ENCODE measurements around the gene AAR2.
A peak's percentile ranks its signal among the peaks of the same experiment; 100 is the strongest.

Gene AAR2

DNA sequence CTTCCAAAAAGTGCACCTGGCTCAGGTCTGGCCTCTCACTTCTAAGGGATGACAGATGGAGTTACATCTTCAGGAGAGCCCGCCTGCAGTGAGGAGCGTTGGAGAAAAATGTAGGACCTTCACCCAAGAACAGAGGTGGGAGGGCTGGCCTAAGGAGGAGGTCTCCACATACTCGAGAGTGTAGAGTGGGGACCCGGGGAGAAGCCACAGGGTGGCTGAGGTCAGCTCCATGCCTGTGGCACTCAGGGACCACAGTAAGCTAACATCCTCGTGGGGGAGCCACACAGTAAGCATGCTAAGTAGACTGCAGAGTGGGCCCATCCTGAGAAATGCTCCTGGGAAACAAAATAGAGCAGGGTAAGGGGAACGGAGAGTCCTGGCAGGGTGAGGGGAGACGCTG, 24.0 kb downstream of the AAR2 start:
- DNase-seq (ENCODE audit: low read depth, low spot score), result no peak

DNA sequence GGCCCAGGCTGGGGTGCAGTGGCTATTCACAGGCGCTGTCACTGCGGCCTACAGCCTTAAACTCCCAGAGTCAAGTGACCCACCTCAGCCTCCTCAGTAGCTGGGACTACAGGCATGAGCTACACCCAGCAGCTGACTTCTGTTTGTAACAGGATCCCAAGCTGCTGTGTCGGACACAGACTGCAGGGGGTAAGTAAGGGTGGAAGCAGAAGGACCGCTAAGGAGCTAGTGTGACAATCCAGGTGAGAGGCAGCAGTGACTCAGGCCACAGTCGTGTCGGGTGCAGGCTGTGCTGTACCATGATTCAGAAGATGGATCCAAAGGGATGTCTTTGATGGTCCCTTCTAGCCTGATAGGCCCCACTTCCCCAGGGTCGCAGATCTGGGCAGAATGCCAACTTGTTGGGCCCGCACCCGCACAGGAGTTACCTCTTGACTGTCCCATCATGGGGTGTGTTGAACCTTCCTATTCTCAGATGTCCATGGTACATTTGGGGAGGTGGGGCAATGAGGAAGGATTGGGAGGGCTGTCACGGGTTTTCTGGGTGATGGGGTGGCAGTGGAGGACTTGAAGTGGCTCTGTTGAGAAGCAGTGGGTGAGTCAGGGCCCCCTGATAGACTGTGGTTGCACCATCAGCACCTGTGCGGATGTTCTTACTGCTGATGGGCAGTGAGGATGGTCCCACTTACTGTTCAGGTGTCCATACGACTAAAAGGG, 25.3 kb downstream of the AAR2 start:
- DNase-seq (ENCODE audit: low read depth, low spot score), result no peak

DNA sequence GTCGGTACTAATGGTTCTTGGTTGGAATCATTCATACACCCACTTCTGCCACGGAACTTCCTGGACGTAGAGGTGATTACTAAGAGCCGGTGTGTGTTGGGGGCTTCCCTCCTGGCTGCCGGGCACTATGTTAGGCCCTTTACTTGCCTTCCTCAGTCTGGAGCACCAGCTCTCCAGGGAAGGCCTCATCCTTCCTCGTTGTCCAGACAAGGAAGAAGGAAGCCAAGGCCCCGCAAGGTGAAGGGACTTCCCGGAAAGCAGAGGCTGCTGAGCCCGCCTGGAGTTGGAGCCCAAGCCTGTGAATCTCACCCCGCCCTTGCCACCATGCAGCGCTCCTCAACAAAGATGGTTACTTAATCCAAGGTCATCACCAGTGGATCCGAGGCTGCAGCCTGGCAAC, 26.2 kb downstream of the AAR2 start:
- DNase-seq (ENCODE audit: low read depth, low spot score), result no peak

DNA sequence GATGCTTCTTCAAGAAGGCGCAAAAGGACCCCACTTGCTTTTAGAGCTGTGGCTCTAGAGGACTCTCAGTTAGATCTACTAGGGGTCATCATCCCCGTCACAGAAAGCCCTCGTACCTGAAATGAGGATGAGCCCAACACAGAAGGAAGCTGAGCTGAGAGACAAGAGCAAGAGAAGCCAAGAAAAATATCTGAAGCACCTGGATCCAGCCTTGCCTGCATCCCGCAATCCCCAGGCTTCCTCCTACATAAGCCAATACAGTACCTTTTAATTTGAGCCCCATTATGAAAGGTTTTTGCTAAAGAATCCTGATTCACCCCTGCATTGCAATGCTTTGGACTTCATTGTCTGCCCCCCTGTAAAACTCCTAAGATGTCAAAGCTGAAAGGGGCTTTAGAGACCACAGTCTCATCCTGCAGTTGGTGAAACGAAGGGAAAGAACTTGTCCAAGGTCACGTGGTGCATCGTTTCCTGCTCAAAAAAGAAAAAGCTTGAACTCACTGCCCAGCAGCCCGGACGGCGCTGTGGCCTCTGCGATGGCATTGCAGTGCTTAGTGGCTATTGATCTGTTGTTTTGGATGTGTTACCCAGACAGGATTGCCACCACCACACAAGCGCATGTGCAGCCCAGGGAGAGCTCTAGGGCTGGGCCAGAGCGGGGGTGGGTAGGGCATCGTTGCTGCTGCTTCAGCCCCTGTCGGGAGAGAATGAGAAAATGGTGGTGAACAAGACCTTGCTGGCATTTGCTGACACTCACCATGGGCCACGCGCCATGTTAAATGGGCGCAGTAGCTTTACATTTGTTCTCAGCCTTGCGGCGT, 28.4 kb downstream of the AAR2 start:
- no peak for DNase-seq (ENCODE audit: low read depth, low spot score)

DNA sequence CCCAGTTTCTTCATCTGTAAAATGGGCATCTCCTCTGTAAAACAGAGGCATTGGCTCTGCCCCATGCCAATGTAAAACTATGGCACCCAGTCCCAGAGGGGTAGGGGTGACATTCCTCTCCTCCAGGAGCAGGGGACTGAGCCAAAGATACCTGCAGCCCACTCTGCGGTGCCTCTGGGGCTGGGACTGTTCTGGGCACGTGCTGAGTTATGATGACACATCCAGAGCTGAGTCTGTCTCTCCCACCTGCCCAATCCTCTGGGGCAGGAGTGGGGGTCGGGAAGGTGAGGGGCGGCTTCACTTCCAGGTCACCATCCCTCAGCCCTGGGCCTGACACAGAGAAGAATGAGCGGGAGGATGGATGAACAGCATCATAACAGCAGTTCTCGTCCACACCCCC, 29.9 kb downstream of the AAR2 start:
- DNase-seq (ENCODE audit: low read depth, low spot score), result no peak

DNA sequence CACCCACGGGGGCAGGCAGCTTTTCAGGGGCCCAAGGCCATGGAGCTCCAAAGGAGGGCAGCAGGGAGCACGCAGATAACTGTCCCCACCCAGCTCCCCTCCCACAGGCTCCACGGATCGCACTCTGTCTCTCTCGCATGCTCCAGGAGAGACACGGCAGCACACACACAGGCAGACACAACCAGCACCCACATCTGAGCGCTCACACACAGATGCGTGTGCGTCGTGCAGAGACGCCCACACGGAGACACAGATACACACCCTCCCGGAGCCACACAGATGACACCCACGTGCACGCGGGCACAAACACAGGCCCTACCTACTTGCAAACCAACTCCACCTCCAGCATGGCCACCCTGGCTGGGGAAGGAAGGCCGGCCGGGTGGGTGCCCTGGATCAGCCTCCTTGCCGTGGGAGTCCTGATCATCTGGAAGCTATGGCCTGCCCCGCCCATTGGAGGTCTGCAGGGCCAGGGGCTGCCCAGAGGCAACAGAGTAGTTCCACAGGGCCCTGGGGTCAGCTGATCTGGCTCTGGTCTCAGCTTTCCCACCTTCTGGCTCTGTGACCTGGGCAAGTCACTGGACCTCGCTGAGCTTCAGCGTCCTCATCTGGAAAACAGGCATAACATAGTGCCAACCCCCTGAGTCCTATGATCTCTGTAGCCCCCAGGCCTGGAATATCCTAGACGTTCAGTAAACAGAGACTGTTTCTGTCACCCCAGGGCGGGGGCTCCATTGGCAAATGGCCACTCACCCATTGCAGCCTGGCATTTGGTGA, 31.5 kb downstream of the AAR2 start:
- DNase-seq (ENCODE audit: low read depth, low spot score), result no peak

DNA sequence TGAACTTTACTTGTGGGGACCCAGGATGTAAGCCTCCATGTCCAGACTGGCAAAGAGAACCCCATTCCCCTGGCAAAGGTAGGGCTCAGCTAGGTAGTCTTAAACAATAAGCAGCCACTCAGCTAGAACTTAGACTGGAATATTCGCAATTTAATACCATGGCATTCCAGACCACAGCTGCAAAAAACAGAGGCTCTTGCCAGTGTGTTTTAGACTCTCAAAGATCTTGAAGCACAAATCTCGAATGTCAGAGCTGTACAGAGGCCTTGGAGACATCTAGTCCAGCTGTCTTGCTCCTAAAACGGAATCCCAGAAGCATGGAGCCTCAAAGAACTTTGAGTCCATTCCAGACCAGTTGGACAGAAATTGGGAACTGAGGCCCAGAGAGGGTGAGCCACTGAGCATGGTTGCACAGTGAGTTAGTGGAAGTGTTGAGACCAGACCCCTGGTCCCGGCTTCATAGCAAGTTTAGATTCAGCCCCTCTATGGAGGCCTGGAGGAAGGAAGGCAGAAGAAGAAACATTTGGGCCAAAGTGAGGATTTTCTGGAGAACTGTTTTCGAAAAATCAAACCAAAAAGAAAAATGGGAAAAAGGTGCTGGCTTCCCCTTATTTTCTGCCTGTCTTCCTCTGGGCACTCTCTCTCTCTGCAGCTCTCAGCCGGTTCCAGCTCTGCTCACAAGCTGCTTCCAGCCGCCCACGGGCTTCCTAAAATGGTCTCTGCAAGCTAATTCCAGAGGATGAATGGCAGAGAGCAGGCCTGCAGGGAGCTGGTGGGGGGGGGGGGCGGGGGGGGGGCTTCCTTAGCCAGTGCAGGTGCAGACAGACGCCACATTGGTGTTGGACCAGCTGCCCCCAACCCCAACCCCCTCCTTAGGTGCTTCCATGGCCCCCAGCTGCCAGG, 32.4 kb downstream of the AAR2 start:
- no peak for DNase-seq (ENCODE audit: low read depth, low spot score)

DNA sequence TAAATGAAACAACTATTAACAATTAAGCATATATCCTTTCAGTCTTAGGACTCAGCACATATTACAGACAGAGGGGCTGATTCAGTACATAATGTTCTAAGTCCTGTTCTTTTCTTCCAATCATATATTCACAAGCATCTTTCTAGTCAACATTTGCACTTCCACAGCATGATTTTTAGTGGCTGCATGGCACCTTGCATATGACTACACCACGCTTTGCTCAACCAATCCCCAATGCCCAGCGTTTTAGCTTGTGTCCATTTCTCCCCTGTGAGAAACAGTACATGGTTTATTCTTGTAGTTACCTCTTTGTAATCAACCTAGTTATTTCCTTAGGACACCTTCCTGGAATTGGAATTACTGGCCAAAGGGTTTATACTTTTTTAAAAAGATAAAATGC, 33.2 kb downstream of the AAR2 start:
- DNase-seq (ENCODE audit: low read depth, low spot score), result no peak

DNA sequence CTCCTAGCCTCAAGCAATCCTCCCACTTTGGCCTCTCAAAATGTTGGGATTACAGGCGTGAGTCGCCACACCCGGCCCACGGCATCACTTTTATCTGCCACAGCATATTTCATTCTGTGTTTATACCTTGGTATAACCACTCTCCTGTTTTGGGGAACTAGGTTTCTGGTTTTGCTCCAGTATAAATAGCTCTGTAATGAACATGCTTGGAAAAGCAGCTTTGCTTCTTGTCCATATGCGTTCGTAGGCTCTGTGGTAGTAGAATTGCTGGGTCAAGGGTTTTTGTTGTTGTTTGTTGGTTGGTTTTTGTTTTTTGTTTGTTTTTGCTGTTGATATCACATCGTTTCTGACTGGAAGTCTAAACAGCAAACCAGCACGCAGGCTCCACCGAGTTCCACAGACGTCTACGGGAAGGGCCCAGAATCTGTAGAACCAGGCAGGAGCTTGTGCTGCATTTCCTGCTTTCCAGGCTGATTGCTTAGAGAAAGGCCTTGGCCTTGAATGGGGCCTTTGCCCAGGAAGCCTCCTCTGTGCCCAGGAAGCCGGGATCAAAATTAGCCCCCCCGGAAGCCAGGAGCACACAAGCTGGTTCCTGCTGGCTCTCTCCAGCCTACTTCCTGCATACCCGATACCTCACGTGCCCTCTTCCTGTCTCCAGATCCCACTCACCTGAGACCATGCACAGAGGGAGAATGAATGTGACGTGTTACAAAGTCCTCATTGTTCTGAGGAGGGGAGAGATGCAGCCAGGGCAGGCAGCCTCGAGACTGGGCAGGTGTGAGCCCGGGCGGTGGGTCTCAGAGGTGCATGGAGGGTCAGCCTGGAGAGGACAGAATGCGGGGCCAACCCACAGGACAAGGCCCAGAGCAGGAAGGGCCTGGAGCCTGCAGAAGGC, 34.7 kb downstream of the AAR2 start:
- DNase-seq (ENCODE audit: low read depth, low spot score), result no peak

DNA sequence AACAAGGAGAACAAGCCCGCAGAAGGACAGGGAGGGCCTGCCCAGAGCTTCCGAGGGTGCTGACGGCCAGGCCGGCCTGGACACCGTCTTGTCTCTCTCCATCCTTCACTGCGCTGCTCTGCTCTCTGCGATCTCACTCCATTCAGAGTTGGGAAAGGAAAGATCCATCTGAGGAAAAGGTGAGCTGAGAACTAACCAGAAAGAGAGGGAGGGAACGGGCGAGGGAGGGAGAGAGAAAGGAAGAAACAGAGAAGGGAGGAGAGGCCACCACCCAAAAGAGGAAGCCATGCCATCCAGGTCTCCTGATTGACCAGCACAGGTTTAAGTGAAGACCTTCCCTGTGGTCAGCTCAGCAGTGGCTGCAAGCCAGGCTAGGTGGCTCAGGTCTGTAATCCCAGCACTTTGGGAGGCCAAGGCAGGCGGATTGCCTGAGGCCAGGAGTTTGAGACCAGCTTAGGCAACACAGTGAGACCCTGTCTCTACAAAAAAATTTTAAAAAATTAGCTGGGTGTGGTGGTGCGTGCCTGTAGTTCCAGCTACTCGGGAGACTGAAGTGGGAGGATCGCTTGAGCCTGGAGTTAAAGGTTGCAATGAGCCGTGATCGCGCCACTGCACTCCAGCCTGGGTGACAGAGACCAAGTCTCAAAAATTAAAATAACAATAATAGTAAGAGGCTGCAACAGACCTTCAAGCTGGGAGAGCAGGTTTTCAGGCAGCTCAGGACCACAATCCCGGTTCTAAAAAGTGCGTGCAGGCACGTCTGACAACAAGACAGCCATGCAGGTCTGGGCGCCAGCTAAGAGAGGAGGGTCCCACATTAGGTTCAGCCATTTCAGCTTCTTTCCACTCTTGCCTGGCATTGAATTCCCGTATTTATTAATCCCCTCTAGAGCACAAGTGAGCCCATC, 35.6 kb downstream of the AAR2 start:
- DNase-seq (ENCODE audit: low read depth, low spot score), result no peak

DNA sequence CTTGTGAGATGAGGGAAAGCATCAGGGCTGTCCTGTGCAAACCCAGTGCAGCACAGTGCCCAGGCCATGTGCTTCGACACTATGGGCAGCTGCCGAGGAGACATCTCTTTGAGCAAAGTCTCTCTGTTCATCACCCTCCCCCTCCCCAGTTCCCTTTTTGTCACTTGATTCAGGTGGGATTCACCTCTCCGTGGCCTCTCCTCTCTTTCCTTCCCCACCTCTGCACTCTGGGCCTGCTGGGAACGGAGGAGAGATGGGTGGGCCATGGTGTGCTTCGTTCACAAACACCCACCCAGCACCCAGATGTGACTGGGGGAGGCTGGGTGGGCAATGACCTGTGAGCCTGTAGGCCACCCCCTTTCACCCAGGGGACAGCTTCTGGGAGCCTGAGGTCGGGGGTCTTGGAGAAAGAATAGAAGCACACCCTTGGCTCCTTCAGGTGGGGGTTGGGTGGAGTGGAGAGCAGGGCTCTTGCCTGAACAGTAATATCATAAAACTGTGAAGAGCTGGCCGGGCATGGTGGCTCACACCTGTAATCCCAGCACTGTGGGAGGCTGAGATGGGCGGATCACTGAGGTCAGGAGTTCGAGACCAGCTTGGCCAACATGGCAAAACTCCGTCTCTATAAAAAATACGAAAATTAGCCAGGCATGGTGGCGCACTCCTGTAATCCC, 36.4 kb downstream of the AAR2 start:
- no peak for DNase-seq (ENCODE audit: low read depth, low spot score)

DNA sequence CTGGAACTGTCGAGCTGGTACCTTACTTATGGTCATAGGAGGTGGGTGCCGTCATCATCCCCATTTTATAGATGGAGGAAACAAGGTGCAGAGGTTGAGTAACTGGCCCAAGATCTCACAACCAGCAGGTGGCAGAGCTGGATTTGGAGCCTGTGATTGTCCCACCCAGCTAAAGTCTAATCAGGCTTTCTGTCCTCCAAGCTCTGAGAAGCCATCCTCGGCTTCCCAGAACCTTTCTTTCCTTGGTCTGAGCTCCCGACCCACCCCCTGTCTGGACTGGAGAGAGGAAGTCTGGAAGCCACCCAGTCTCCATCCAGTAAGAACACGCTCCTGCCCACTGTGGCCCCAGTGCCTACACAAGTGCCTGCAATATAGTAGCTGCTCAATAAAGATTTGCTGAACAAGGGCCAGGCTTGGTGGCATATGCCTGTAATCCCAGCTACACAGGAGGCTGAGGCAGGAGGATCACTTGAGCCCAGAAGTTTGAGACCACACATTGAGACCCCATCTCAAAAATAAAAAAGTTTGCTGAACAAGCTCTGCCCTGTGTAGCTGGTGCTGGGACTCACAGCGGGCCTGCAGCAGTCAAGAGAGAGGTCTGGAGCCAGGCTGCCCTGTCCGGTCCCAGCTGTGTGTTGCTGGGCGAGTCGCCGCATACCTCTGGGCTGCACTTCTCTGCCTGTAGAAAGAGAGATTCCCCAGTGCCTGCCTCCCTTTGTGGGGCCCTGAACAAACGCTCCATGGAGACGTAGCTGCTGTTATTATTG, 37.3 kb downstream of the AAR2 start:
- DNase-seq (ENCODE audit: low read depth, low spot score), result peak; percentile 28

DNA sequence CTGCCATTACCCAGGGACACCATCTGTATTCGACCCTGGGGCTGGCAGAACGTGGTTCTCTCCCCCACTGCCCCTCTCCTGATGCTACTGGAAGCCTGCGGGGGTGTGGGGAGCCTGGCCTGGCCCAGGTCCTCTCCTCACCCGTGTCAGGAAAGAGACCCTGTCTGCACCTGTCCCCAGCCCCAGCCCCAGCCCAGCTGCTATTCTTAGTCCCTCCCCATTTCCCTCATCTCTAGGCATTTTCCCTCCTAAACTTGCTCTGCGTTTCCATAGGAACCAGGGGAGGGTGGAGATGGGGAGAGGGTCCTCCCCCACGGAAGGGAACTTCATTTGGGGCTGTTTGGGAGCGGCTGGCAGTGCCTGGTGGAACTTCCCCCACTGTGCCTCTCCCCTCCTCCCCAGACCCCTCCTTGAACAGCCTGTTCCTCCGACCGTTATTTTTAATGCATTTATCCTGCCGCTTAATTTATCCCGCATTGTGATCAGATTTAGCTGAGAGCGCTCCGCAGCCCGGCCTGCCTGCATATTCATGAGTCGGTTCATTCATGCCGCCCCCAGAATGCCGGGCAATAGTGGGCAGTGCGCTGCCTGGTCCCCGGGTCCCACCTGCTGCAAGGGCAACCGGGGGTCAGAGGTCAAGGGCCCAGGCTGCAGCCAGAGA, 38.0 kb downstream of the AAR2 start:
- no peak for DNase-seq (ENCODE audit: low read depth, low spot score)

DNA sequence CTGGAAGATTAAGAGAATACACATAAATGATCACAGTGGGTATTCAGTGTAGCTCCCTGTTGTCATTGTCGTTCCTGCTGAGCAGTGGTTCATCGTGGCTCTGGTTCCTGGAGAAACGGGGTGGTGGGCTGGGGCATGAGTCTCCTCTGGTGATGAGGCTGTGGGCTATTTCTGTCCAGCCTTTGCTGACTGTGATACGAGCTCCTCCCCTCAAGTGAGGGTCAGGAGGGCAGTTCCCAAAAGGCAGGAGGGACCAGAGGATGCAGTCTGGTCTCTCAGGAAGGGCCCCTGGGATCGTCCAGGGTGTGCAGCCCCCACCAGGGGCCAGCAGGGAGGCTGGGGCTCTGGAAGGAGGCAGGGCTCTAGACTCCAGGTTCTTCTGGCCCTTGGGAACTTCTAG, 38.7 kb downstream of the AAR2 start:
- DNase-seq (ENCODE audit: low read depth, low spot score), result no peak

DNA sequence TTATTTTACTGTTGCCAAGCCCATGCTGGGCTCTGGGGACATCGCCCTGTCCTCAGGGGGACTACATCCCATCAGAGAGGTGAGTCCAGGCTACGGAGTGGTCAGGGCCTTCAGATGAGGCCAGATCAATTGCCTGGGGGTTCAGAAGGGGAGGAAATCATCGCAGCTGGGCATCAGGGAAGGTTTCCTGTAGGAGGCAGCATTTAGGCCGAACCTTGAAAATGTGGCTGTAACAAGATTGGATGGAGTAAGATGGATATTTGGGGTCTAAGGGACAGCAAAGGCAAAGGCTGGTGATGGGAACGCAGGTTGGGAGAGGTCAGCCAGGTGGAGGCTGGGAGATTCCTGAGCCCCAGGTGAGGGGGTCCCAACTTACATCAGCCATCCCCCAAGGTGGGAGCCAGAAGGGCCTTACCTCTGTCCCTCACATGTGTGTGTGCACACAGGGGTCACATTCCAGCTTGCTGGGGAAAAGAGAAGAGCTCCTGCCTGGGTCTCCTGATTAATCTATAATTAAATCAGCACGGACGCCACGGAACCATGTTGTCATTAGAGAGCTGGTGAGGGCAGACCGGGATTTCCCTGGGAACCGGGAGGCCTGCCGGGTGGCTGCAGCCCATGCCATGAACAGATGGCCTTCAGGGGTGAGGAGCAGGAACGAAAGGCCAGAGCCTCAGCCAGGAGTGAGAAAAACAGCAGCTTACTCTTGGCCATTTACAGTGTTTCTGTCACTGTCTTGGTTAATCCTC, 39.3 kb downstream of the AAR2 start:
- DNase-seq (ENCODE audit: low read depth, low spot score), result no peak

DNA sequence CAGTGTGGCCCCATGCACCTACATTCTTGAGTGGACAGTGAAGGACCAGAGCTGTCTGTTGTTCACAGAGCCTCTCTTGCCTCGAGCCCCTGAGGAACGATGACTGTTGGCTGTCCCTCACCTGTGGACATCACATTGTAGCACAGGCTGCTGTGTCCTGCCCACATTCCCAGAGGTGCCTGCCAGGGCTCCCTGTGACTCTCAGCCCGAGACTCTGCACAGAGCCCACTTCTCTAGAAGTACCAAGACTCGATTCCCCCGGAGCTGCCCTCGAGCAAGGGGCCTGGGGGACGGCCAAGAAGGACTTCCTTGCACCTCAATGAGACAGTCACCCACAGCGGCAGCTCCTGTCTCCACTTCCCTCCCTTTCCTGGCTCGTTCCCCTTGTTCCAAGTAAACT, 41.3 kb downstream of the AAR2 start:
- no peak for DNase-seq (ENCODE audit: low read depth, low spot score)

DNA sequence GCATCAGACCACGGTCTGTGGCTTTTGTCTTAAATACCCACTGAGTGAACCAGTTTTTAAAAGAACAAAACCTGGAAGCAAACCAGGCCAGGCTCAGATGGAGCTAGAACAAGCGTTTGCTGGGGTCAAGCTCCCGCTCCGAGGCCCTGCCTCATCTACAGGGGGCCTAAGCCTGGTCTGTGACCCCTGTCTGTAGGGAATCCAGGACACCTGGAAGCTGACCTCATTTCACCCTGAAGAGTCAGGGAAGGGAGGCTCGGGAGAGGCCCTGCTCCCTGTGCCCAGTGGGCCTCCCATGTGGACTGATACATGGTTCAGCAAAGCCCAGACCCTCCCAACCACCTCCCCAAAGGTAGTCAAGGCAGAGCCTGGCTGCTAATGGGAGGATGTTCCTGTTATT, 43.1 kb downstream of the AAR2 start:
- no peak for DNase-seq (ENCODE audit: low read depth, low spot score)

All from astrocyte of the hippocampus (primary cell).